COLO668 (cell line): ENCODE data around the gene SPATA32.
"Not testable (repeated sequence)": the region's sequence is repeated elsewhere in the genome, so short reads cannot be mapped to it uniquely, and the experiment has no call there.

ENCODE experiments used
- DNase-seq: peaks from one replicate; lab custom pipeline; 2025; ENCODE audit not compliant: unreplicated experiment; lab: John Stamatoyannopoulos, UW

Gene SPATA32, protein sequence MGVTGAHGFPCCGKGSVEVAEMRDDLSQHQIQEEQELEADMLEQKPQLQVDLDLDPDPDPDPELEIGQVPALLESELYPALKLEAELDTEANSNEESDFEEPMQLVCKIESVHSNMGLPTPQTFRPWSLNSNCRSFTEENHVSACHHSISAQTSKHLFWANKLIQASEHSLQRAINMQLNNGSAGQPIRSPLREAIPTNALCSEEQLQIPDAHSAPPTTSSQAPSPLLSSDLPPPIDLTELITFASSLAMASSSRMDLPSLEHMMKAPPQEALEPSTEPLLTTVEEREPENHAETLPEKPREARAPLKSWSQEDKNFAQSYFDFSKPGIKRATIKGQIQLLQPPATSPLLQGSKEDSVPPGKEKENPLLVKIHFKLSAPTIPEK

DNA sequence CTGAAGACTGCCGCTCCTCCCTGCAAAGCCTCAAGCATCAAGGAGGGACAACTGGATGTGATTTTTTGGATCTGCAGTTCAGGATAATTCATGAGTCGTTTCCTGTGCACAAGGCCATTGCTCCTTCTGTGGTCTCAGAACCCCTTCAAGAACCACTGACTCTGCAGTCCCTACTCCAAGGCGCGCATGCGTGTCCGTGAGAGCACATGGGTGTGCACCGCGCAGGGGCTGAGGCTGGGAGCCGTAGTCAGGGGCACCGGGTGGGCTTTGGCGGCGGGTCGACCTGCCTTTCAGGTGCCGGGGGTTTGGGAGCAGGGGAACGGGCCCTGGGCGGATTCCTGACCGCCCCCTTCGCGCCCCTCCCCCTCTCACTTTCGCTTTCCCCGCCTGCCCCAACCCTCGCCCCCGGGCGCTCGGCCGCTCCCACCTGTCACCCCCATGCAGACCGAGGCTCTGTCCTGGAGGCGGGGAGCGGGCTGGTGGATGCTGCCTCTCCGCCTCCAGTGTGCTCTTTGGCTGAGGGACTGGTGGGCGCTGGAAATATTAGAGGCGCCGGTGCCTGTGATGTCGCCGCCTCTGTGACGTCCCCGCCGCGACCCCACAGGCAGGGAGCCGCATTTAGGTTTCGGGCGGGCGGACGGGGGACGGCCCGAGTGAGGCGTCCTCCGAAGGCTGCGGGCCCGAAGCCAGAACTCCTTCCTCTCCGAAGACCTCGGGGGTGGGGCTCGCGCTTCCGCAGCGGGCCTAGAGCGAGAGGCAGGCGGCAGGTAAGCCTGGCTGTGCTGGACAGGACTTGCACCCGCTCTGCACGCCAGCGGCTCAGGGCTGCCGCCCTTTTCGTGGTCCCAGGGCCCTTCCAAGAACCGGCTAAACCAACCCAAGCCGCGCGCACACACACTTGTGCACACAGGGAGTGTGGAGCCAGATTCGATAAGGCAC is at the start of gene SPATA32:
TSS of gene SPATA32 (minus strand) at position 518 of the 939 bp plus-strand sequence. CDS start at position 440, 78 bp downstream.
- DNase-seq, result no peak

DNA sequence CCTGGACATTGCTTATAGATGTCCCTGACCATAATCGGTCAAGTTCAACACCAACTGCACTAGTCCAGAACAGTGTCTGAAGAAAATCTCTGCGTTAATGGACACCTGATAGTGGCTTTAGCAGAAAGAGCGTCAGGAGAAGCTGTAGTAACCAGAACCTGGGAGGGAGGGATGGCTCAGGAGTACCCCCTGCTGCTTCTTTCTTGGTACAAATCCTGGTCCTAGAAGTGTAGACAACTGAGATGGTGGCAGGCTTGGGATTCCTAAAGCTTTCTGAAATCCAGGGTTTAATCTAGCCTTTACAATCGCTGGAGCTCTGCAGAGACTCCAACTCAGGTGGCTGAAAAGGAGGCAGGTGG is 49.5 kb upstream of the SPATA32 start:
- DNase-seq, result no peak

DNA sequence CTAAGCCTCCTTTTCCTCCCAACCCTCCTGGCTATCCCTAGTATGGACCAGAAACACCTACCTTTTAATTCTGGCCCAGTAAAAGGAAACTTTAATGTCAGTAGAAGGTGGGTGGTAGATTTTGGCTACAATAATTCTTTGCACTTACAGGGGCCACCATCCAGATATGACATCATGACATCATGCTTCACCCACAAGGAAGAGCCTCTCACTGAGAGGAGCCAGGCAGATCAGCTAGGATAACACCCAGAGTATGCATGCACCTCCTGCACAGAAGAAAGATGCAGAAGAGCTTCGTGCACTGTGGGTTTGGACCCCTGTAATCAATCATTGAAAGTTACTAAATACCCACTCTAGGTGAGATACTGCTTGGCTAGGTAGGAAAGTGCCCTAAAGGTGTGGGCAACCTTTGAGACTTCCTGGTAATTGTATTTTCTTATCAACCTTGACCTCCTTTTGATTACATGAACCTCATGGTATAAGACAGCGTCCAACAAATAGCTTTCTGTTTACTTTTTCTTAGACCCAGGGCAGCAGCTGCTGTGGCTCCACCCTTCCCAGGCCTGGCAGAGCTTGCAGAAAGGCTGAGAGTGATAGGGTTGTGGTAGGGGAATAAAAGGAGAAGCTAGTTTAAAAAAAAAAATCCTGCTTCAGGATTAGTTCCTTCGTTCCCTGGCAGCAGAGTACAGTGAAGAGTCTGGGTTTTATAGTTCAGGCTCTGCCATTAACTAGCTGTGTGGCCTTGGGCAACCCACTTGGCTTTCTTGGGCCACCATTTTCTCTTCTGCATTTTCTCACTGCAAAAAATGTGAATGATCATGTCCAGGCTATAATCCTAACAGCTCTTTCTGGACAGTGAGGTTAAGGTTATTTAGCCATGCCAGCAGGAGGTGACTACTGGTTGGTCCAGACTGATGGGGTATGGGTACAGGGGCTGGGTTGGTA is 48.8 kb upstream of the SPATA32 start:
- peak; percentile 42 for DNase-seq

DNA sequence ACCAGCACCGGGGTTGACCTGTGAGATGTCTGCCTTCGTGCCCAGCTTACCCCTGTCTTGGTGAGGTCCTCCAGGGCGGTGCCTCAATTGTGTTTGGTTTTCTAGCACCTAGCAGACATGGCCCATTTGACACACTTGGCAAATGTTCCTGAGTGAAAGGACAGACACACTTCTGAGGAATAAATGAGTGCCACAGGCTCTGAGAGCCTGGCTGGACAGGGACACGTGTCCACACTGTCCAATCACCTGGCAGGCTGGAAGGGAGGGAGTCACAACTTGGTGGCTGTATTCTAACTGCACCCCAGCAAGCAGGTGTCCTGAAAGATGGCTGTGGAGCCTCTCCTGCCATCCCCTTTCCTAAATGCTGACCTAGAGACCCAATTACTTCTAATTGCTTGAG is 47.5 kb upstream of the SPATA32 start:
- DNase-seq, result no peak

DNA sequence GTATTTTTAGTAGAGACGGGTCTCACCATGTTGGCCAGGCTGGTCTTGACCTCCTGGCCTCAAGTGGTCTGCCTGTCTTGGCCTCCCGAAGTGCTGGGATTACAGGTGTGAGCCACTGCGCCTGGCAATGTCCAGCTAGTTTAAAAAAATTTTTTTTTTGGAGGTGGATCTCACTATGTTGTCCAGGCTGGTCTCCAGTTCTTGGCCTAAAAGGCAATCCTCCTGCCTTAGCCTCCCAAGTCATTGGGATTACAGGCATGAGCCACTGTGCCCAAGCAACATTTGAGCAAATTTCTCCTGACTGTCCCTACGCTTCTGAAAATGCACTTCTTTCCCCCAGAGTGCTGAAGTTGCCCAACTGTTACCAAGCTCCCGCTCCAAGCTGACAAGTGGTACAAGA is 46.9 kb upstream of the SPATA32 start:
- no peak for DNase-seq

DNA sequence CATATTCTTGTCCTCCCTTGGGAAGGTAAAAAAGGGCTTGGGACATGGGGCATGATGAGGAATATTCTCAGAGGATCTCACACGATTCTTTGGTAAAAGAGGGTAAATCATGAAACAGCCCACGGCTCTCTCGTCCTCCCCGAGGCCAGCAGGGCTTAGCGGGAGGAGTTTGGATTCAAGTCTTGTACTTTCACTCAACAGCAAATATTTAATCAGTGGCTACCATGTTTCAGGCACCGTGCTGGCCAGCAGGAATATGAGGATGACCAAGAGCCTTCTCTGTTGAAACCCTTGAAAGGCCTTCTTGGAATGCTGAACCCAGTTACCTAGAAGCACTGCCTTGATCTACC is 46.1 kb upstream of the SPATA32 start:
- DNase-seq, result no peak

DNA sequence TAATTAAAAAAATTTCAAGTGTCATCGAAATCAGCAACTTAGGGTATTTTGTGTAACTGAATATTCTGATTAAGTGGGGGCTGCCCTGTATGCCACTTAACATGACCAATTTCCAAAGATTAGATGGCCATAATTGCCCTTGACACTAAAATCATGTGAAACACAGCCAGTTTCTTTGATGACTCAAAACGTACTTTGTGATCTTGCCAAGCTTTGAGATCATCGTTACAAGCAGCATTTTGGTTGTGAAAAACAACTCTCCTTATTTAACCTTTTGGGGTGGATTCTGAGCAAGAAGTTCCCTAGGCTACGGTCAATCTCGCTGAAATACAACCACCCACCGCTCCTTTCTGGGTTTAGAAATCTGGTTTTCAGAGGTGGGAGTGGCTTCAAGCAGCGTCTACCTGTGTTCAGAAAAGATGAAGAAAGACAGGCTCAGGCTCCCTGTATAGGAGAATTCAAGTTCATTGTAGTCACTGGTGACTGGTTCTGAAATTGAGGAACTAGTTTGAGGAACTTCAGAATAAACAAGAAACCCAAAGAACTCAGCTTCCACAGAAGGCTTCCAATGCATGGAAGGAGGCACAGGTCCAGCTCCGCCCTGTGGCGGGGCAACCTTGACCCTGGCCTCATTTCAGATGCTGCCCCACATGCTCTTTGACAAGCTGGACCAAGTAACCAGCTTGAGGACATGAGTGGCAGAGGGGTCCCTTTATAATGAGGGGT is 45.6 kb upstream of the SPATA32 start:
- no peak for DNase-seq

DNA sequence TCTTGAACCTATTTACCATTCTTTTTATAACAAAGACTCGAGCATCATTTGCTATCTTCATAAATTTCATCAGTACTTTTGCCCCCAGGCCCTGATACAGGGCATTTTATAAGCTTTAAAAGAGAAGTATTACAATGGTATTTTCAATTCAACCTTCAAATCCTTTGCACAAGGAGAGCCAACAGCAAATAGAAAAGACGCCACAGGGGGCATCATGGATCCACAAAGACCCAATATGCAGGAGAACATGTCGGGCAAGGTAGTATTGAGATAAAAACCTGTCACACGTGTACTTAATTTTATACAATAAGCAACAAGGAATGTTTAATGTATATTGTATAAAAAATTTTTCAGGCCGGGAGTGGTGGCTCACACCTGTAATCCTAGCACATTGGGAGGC is 44.7 kb upstream of the SPATA32 start:
- DNase-seq, result no peak

DNA sequence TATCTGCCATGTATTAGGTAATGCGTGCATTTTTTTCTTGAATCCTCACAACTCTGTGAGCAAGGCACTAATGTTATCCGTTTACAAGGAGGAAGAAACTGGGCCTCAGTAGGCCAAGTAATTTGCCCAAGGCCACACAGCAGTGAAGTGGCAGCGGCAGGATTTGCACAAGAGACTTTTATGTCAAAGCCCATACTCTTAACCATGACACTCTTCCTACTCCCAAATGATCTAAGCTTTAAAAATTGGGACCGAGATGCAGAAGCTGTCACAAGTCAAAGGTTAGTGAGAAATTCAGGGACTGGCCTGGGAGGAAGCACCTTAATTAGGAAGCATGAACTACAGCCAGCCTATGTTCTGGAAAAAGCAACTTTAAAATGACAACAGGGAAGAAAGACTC is 44.2 kb upstream of the SPATA32 start:
- no peak for DNase-seq

DNA sequence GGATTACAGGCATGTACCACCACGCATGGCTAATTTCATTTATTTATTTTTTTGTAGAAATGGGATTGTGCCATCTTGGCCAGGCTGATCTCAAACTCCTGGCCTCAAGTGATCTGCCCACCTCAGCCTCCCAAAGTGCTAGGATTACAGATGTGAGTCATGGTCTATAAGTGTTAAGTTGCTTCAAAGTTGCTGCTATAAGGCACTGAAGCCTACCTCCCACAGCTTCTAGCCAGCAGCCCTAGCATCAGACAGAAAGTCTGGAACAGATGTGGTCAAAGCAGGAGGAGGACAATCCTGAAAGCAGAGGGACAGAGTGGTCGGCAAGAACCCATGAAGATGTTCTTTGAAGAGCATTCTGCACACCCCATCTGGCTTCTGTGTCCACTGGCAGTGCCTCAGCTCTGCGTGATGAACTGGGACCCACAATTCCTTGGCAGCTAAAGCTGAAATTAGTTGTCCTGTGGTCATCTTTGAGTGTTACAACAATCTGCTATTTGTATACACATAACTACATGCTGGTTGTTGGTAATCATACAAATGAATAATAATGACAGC is 43.7 kb upstream of the SPATA32 start:
- DNase-seq, result no peak

DNA sequence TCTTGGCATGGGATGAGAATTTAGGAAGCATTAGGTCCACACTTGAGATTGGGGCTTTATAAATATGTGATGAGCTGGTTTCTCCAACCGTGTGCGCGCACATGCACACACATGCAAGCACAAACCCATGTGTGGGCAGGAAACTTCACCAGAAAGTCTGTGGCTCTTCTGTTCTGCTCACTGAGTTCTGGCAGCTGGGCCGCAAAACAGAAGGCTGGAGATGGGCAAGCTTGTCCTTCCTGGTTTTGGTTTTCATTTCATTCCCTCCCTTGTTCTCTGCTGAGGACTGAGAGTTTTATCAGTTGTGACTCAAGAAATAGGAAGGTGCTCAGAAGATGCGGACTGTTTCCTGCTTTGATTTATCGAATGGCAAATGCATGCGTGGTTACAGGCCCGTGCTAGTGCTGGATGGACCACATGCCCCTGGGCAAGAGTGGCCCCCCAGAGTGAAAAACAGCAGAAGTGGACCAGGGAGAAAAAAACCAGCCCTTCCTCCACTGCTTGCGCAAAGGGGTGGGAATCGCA is 40.8 kb upstream of the SPATA32 start:
- no peak for DNase-seq

DNA sequence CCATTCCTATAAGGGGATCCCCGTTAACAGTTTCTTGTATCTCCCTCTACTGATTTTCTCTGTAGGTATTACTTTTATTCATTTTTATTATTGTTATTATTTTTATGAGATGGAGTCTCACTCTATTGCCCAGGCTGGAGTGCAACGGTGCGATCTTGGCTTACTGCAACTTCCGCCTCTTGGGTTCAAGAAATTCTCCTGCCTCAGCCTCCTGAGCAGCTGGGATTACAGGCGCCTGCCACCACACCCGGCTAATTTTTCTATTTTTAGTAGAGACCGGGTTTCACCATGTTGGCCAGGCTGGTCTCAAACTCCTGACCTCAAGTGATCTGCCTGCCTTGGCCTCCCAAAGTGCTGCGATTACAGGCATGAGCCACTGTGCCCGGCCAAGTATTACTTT is 40.3 kb upstream of the SPATA32 start:
- DNase-seq, result not testable (repeated sequence)

DNA sequence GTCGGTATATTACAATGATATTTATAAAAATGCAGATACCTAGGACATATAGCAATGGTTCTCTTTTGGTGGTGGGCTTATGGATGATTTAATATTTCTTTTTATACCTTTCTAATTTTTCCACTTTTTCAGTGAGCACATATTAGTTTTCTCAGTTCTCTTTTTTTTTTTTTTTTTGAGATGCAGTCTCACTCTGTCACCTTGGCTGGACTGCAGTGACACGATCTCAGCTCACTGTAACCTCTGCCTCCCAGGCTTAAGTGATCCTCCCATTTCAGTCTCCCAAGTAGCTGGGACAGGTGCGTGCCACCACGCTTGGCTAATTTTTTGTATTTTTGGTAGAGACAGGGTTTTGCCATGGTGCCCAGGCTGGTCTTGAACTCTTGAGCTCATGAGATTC is 39.8 kb upstream of the SPATA32 start:
- DNase-seq, result no peak

DNA sequence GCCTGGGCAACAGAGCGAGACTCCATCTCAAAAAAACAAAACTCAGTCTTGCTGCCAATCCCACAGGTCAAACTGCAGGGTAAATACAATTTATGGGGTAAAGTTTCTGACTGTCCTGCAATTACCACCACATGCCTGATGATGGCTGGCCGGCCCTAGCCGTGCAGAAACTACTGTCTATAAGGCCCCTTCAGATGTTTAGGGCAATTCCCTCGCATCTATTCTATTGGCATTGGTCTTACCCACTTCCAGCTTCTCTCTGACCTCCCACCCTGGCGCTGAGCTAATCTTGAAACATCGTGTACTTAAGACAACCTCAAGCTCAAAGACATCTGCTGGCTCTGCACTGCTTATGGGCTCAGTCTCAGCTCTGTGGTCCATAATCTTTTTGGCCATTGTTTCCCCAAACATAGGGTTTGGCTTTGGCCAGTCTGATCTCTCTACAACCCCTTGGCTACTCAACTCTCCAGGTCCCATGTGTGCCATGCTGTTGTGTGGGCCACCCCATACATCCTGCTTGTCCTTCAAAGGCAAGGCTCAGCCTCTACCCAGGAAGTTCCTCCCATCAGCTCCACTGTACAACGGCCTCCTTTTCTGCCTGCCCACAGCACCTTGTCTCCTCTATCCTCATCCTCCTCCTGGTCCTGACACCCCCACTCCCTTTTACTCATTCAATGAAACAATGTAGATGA is 38.3 kb upstream of the SPATA32 start:
- DNase-seq, result no peak

DNA sequence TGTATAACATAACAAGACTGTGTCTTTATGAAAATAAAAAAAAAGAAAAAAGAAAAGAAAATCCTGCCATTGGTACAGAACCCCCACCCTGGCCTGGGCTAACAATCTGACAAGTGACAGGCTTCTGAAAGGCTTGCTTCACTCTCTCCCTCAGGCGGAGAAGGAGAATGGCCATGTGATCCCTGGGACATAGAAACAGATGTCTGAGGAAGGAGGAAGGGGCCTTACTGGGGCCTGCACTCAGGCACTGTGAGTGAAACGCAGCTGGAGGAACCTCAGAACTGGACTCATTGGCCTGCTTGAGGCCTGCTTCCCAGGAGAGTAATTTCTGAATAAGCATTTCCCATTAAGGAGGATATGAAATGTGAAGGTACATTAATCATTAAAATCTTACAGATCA is 37.5 kb upstream of the SPATA32 start:
- no peak for DNase-seq

DNA sequence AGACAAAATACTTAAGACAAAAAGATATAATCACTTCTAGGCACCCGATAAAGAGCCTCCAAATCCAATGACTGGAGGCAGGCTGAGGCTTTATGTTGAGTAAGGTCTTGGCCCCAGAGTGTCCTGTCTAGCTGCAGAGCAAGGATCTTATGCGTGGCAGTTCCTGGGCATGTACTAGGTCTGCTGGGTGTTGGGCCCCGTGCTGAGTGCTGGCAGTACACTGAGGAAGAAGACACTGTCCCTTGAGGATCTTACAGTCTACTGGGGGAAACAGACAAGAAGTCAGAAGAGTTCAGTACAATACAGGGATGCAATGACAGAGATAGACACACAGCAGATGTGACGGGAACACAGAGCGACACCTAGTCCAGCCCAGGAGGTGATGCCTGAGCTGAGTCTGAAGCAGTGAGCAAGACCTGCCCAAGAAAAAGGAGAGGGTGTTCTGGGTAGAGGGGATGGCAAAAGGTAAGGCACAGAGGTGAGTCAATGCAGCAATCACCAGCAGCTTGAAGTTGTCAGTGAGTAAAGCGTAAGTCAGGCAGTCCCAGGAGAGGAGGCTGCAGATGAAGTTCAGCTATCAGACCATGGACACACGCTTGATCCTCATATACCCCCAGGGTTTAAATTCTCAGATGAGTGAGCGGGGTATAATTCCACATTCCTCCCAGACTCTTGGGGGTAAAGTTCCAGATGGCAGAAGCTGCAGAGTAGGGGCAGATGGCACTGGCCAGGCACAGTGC is 36.8 kb upstream of the SPATA32 start:
- DNase-seq, result no peak

DNA sequence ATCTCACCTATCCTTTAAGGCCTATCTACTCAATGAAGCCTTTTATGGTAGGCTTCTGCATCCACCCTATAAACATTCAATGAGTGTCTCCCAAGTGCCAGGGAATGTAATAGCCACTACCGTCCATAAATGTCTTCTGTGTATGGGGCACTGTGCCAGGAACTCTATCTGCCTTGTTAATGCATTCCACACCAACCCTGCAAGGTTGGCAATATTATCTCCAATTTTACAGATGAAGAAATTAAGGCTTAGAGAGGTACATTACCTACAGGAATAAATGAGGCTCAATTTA is 34.9 kb upstream of the SPATA32 start:
- DNase-seq, result no peak

DNA sequence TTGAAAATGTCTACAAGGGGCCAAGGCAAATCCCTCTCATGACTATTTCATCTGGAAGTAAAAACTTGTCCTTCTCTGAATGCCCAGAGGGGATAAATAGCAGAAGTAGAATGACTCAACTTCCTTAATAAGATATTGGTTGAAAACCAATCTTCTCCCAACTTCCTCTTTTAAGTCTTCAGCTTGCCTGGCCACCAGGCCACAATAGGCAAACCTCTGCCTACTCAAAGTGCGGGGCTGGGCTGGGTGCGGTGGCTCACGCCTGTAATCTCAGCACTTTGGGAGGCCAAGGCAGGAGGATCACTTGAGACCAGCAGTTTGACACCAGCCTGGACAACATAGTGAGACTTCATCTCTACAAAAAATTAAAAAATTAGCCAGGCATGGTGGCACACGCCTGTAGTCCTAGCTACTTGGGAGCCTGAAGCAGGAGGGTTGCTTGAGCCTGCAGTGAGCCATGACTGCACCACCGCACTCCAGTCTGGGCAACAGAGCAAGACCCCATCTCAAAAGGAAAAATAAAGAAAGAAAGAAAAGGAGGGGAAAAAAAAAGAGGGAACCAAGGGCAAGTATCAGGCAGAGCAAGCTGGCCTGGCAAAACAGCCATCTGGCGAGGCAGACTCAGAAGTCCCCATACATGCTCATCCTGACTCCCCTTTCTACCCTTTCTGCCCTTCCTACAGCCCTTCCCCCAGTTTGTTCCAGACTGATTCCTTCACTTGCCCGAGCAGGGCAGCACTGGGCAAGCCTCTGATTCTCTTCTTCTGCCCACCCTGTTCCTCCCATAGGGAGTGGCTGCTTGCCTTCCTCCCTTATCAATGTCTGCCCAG is 34.3 kb upstream of the SPATA32 start:
- no peak for DNase-seq
